Breast epithelium (tissue), 4 donors: ENCODE results near the gene NBR1. TPM values are rescaled to one million over a fixed set of nuclear protein-coding genes. Genes with fewer than 3 reads are reported as not detected.
"Not testable (repeated sequence)": the region's sequence is repeated elsewhere in the genome, so short reads cannot be mapped to it uniquely, and the experiment has no call there.

Experiments used
- DNase-seq, 2 donors: peaks; one replicate each; pipeline ENCODE4 v3.0.0-alpha.2; 2019; ENCODE audit warnings: low spot score in 2 of 2
- H3K27ac ChIP-seq, 2 donors: fragments of 200-600 bp; sonication (generic) in 1 of 2; one replicate each; pipeline ENCODE4 v1.5.1; 2016 to 2019; ENCODE audit warnings: mild to moderate bottlenecking in 1 of 2
- H3K27me3 ChIP-seq, 2 donors: fragments of 200-600 bp; sonication (generic) in 1 of 2; one replicate each; pipeline versions ENCODE4 v1.5.1 to v1.6.0; 2017 to 2019; ENCODE audit warnings: control low read depth in 1 of 2, mild to moderate bottlenecking in 1 of 2
- H3K36me3 ChIP-seq: fragments of 200-600 bp; one replicate; pipeline ENCODE4 v1.5.1; 2019
- H3K4me1 ChIP-seq, 2 donors: fragments of 200-600 bp; sonication (generic); one replicate each; pipeline ENCODE4 v1.5.1; 2016 to 2019; ENCODE audit warnings: control low read depth in 1 of 2
- H3K4me3 ChIP-seq, 3 donors: fragments of 200-600 bp; sonication (generic); 1 replicate in 2 of 3; 2 replicates in 1 of 3; pipeline ENCODE4 v1.5.1; 2016 to 2019; ENCODE audit warnings: mild to moderate bottlenecking in 3 of 3, moderate library complexity in 2 of 3
- H3K9me3 ChIP-seq, 2 donors: fragments of 200-600 bp; sonication (generic) in 1 of 2; one replicate each; pipeline ENCODE4 v1.5.1; 2016 to 2019; ENCODE audit warnings: control low read depth in 1 of 2
- CTCF ChIP-seq, 3 donors: fragments of 450-650 bp; IDR thresholded peaks; one replicate each; pipeline ENCODE4 v1.5.1; 2016 to 2017; ENCODE audit warnings: antibody characterized with exemption in 3 of 3, mild to moderate bottlenecking in 3 of 3, moderate library complexity in 3 of 3
- POLR2A ChIP-seq: fragments of 450-650 bp; IDR thresholded peaks from one replicate; pipeline ENCODE4 v1.6.1; 2016; ENCODE audit warnings: antibody characterized with exemption, mild to moderate bottlenecking, moderate library complexity
- POLR2AphosphoS5 ChIP-seq, 3 donors: sonication (generic); formaldehyde crosslinking; IDR thresholded peaks; one replicate each; pipeline ENCODE4 v1.6.1; 2017; ENCODE audit warnings: antibody characterized with exemption in 3 of 3
- intact Hi-C: fragments of 100-400 bp; cut with DNase I; formaldehyde crosslinking; loops from one replicate; pipeline ENCODE4 v1.15.1; 2023; ENCODE audit warnings: low total_unique reads
- total RNA-seq, 3 donors: library from RNA; depleted of rRNA; stranded (reverse); fragments of >200 nt; gene quantifications; one replicate each; pipeline ENCODE4 v1.1.0, GENCODE V29; 2016

Gene NBR1
- total RNA-seq = 100 to 1,000 TPM in 1 of 3 donors, 10 to 100 TPM in 2; 90.1 to 131 (median 92.1) TPM

GRCh38 chr17:43170766-43171585 lies at the start of gene NBR1:
Gene NBR1 (plus strand): TSS chr17:43171214. CDS start chr17:43175800, 4,586 bp downstream.
- Histone ChIP-seq H3K4me1 (peaks cover 7 to 19% of the 10 kb centered on the region in 2 donors), H3K36me3 (no peaks in the 10 kb centered on the region), H3K27me3 (no peaks in the 10 kb centered on the region), H3K4me3 (peak within 1 kb of the TSS; percentile 63 to 73 (median 65)), H3K9me3 (no peaks in the 10 kb centered on the region), H3K27ac (peak within 1 kb of the TSS; percentile 95 to 99)
- intact Hi-C loops = no loop called here
- TF ChIP-seq POLR2AphosphoS5 (IDR thresholded peaks at IDR 0.05) (peak; percentile 74 to 91 (median 76)), POLR2A (peak; percentile 80), CTCF (IDR thresholded peaks at IDR 0.05) (no peak)
- peak; percentile 96 to 98 for DNase-seq

- intact Hi-C loops = no loop called here
- no peak for TF ChIP-seq CTCF (IDR thresholded peaks at IDR 0.05)
- peak; percentile 61 to 94 (median 83) for TF ChIP-seq POLR2AphosphoS5 (IDR thresholded peaks at IDR 0.05)
- peak; percentile 40 for TF ChIP-seq POLR2A
- no peaks in the 10 kb centered on the region for H3K36me3 ChIP-seq
- peak; percentile 89 to 96 for DNase-seq
- peak within 1 kb of the TSS; percentile 57 to 71 (median 70) for H3K4me3 ChIP-seq
- H3K9me3 ChIP-seq = no peaks in the 10 kb centered on the region
- H3K27ac ChIP-seq = peak within 1 kb of the TSS; percentile 82 to 89
- no peaks in the 10 kb centered on the region for H3K27me3 ChIP-seq
- peaks cover 4 to 13% of the 10 kb centered on the region in 2 donors for H3K4me1 ChIP-seq
Measured at GRCh38 chr17:43125133-43125966, 45.7 kb upstream of the NBR1 start, which contains the start of gene BRCA1. Gene BRCA1 (minus strand): TSS chr17:43125364. CDS start chr17:43124096, 1,268 bp downstream.

GRCh38 chr17:43125967-43126910 lies 44.8 kb upstream of the NBR1 start:
- intact Hi-C loops = no loop called here
- H3K27ac ChIP-seq = peak overlapping the region; percentile 82 to 89
- H3K9me3 ChIP-seq = no peaks in the 10 kb centered on the region
- no peaks in the 10 kb centered on the region for H3K27me3 ChIP-seq
- H3K4me3 ChIP-seq = peak overlapping the region; percentile 57 to 71 (median 70)
- no peak for DNase-seq
- no peaks in the 10 kb centered on the region for H3K36me3 ChIP-seq
- TF ChIP-seq CTCF (IDR thresholded peaks at IDR 0.05) = no peak
- no peak for TF ChIP-seq POLR2AphosphoS5 (IDR thresholded peaks at IDR 0.05)
- TF ChIP-seq POLR2A = no peak
- peaks cover 4 to 13% of the 10 kb centered on the region in 2 donors for H3K4me1 ChIP-seq

GRCh38 chr17:43126911-43127290 lies 44.1 kb upstream of the NBR1 start:
- intact Hi-C loops = no loop called here
- H3K27ac ChIP-seq = peak overlapping the region in 1 of 2 donors; percentile 82
- no peaks in the 10 kb centered on the region for H3K27me3 ChIP-seq
- H3K4me3 ChIP-seq = peak overlapping the region in 1 of 3 donors; percentile 70
- peaks cover 4 to 13% of the 10 kb centered on the region in 2 donors for H3K4me1 ChIP-seq
- no peaks in the 10 kb centered on the region for H3K9me3 ChIP-seq
- H3K36me3 ChIP-seq = no peaks in the 10 kb centered on the region
- TF ChIP-seq POLR2A (no peak), CTCF (IDR thresholded peaks at IDR 0.05) (no peak), POLR2AphosphoS5 (IDR thresholded peaks at IDR 0.05) (no peak)
- no peak for DNase-seq

- H3K27ac ChIP-seq, H3K27me3 ChIP-seq, H3K36me3 ChIP-seq, DNase-seq, H3K4me3 ChIP-seq, H3K9me3 ChIP-seq, intact Hi-C loops: not testable (repeated sequence)
- peaks cover 4 to 13% of the 10 kb centered on the region in 2 donors for H3K4me1 ChIP-seq
Measured at GRCh38 chr17:43127333-43127876, 43.6 kb upstream of the NBR1 start.
